Measurements from ENCODE around the gene NSL1.
A peak's percentile ranks its signal among the peaks of the same experiment; 100 is the strongest.
"Not testable (repeated sequence)": the region's sequence is repeated elsewhere in the genome, so short reads cannot be mapped to it uniquely, and the experiment has no call there.

The NSL1 gene, protein sequence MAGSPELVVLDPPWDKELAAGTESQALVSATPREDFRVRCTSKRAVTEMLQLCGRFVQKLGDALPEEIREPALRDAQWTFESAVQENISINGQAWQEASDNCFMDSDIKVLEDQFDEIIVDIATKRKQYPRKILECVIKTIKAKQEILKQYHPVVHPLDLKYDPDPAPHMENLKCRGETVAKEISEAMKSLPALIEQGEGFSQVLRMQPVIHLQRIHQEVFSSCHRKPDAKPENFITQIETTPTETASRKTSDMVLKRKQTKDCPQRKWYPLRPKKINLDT

DNA sequence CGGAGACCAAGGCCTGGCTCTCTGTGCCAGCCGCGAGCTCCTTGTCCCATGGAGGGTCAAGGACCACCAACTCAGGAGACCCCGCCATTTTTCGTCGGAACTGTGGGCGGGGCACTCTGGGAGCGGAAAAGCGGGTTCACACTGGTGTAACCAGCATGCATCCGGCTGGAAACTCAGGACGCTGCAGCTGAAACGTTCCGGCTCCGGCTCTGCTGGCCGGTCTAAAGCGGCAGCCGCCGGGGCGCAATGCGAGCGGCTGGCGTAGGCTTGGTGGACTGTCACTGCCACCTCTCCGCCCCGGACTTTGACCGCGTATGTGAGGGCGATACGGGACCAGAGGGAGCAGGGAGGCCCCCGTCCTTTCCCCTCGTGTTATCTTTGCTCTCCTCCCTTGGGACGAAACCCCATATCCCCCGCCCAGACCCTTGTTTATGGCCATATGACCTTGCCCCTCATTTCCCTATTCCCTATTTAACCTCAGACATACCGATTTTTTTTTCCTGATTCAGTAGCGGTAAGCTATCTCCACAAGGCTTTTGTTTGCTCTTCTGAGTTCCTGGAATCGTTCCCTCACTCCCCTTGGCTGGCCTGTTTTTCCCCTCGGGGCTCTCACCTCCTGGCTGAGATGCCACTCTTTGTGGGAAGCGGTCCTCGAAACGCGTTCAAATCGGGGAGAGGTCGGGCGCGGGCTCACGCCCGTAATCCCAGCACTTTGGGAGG lies at the start of gene NSL1, which contains the start of gene TATDN3:
NSL1 (minus strand) TSS at position 102 of the 720 bp plus-strand sequence; CDS start at position 88, 14 bp downstream.
TATDN3 (plus strand) TSS at position 219 of the 720 bp plus-strand sequence; CDS start at position 247, 28 bp downstream.
- H3K27me3 ChIP-seq (ENCODE audit: insufficient read depth, low read length) = no peaks in the 10 kb centered on the region
- peak within 1 kb of the TSS; percentile 98 for H3K4me3 ChIP-seq (ENCODE audit: low read length)
- peaks cover 14% of the 10 kb centered on the region for H3K4me1 ChIP-seq (ENCODE audit: insufficient read depth, low read length)
- no peaks in the 10 kb centered on the region for H3K9me3 ChIP-seq (ENCODE audit: low read length)
- peaks cover 11% of the 10 kb centered on the region for H3K36me3 ChIP-seq (ENCODE audit: insufficient read depth, low read length)
- peak within 1 kb of the TSS; percentile 90 for H2AFZ ChIP-seq (ENCODE audit: low read depth, low read length)

DNA sequence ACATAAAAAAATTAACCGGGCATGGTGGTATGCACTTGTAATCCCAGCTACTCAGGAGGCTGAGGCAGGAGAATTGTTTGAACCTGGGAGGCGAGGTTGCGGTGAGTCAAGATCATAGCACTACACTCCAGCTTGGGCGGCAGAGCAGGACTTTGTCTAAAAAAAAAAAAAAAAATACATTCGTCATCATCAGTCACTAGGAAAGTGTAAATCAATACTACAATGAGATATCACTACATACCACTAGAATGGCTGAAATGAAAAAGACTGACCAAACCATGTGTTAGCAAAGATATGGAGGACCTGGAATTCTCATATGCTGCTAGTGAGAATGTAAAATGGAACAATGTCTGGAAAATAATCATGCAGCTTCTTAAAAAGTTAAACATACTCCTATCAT lies 46.6 kb upstream of the NSL1 start:
- H3K36me3 ChIP-seq (ENCODE audit: insufficient read depth, low read length) = no peaks in the 10 kb centered on the region
- no peaks in the 10 kb centered on the region for H3K9me3 ChIP-seq (ENCODE audit: low read length)
- no peak overlapping the region for H3K4me3 ChIP-seq (ENCODE audit: low read length)
- no peaks in the 10 kb centered on the region for H3K4me1 ChIP-seq (ENCODE audit: insufficient read depth, low read length)
- no peaks in the 10 kb centered on the region for H3K27me3 ChIP-seq (ENCODE audit: insufficient read depth, low read length)
- H2AFZ ChIP-seq (ENCODE audit: low read depth, low read length) = no peak overlapping the region

DNA sequence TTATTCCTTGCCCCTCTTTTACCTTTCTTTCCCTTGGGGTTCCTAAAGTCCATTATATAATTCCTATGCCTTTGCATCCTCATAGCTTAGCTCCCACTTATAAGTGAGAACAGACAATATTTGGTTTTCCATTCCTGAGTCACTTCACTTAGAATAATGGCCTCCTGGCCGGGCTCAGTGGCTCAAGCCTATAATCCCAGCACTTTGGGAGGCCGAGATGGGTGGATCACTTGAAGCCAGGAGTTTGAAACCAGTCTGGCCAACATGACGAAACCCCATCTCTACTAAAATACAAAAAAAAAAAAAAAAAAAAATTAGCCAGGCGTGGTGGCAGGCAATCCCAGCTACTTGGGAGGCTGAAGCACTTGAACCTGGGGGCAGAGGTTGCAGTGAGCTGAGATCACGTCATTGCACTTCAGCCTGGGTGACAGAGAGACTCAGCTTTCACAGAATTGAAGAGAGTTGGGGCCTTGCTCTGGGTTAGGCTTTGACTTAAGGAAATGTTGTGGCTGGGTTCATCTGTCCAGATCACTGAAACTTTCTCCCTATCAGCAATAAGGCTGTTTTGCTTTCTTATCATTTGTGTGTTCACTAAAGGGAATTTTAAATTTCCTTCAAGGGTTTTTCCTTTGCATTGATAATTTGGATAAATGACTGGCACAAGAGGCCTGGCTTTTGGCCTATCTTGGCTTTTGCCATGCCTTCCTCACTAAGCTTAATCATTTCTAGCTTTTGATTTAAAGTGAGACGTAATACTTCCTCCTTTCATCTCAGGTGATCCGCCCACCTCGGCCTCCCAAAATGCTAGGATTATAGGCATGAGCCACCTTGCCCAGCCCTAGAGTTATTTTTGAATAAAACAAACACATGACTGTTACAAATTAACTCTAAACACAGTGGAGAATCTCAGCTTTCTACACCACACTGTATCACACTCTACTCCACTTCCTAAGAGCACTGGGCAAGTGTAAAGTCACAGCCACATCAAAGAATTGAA lies 41.9 kb upstream of the NSL1 start:
- H3K36me3 ChIP-seq (ENCODE audit: insufficient read depth, low read length); H3K4me1 ChIP-seq (ENCODE audit: insufficient read depth, low read length); H3K9me3 ChIP-seq (ENCODE audit: low read length); H3K4me3 ChIP-seq (ENCODE audit: low read length); H3K27me3 ChIP-seq (ENCODE audit: insufficient read depth, low read length); H2AFZ ChIP-seq (ENCODE audit: low read depth, low read length): not testable (repeated sequence)

DNA sequence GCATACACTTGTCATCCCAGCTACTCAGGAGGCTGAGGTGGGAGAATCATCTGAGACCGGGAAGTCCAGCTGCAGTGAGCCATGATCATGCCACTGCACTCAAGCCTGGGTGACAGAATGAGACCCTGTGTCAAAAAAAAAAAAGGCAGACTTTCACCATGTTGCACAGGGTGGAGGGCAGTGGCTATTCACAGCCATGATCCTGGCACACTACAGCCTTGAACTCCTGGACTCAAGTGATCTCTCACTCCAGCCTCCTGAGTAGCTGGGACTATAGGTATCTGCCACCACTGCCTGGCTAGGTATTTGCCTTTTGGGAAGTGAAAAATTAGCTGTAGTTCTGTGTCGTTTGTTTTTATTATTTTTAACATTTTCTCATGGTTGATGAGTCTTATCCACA lies 36.8 kb upstream of the NSL1 start:
- Histone ChIP-seq H3K4me3 (ENCODE audit: low read length) (no peak overlapping the region), H3K36me3 (ENCODE audit: insufficient read depth, low read length) (no peaks in the 10 kb centered on the region), H2AFZ (ENCODE audit: low read depth, low read length) (no peak overlapping the region), H3K4me1 (ENCODE audit: insufficient read depth, low read length) (no peaks in the 10 kb centered on the region), H3K27me3 (ENCODE audit: insufficient read depth, low read length) (no peaks in the 10 kb centered on the region), H3K9me3 (ENCODE audit: low read length) (peaks cover 3% of the 10 kb centered on the region)

DNA sequence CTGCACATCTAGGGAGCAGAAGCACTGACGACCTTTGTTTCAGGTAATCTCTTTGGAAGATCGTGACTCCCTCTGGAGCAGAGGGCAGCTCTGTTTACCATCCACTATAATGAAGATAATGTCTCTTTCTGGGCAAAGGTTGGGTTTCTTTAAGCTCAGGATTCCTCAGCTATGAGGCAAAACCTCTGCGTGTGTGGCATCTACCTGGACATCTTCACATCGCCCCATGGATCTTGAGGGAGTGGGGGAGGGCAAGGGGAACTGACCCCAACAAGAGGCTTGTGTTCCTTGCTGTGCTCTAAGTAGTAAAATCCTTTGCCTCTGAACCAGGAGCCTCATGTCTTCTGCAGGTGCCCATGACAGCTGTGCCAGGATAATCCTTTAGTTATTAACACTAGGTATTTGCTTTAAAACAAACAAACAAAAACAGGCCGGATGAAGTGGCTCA lies 36.3 kb upstream of the NSL1 start:
- Histone ChIP-seq H2AFZ (ENCODE audit: low read depth, low read length) (no peak overlapping the region), H3K4me1 (ENCODE audit: insufficient read depth, low read length) (no peaks in the 10 kb centered on the region), H3K9me3 (ENCODE audit: low read length) (peaks cover 3% of the 10 kb centered on the region), H3K27me3 (ENCODE audit: insufficient read depth, low read length) (no peaks in the 10 kb centered on the region), H3K36me3 (ENCODE audit: insufficient read depth, low read length) (no peaks in the 10 kb centered on the region), H3K4me3 (ENCODE audit: low read length) (no peak overlapping the region)

DNA sequence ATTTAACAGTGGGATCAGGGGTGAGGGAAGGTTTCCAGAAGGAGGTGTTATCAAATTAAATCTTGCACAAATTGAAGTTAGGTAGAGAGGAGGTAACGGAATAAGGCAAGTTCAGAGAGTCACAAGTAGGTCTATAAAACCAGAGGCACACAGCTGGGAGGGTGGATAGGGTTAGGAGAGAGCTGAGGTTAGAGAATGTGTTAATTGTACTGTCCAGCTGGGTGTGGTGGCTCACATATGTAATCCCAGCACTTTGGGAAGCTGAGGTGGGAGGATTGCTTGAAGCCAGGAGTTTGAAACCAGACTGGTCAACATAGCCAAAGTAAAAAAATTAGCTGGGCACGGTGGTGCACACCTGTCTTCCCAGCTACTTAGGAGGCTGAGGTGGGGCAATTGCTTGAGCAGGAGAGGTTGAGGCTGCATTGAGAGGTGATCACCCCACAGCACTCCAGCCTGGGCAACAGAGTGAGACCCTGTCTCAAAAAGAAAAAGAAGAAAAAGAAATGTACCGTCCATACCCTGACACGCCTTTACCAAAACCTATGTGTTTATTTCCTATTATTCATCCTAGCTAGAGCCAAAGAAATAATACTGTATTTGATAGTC lies 35.7 kb upstream of the NSL1 start:
- Histone ChIP-seq H3K9me3 (ENCODE audit: low read length) (peaks cover 3% of the 10 kb centered on the region), H3K27me3 (ENCODE audit: insufficient read depth, low read length) (no peaks in the 10 kb centered on the region), H3K4me1 (ENCODE audit: insufficient read depth, low read length) (no peaks in the 10 kb centered on the region), H2AFZ (ENCODE audit: low read depth, low read length) (no peak overlapping the region), H3K36me3 (ENCODE audit: insufficient read depth, low read length) (no peaks in the 10 kb centered on the region), H3K4me3 (ENCODE audit: low read length) (no peak overlapping the region)

DNA sequence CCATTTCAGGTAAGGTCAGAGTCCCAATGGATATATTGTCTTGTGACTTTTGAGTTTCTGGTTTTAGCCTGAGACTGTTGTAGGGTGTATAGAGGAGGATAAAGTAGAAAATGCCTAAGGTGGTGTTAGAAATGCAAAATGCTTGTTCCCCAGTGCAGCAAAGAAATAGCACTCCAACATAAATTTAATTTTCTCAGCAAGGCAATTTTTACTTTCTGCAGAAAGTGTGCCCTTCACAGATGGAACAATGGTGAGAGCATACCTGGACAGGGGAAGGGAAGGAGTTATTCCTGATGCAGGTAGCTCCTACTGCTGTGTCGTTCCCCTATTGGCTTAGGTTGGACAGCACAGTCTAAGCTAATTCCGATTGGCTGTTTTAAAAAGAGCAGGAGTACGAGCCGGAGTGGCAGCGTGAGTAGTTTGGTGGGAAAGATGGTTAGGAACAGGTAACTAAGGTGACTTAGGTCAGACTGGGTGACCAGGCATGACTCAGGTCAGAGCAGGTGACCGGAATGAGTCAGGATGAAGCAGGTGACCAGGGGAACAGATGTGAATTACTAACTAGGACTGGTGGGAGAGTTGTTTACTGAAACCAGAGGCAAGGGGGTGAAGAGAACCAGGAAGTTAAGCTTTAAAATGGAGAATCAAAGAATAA lies 34.3 kb upstream of the NSL1 start:
- Histone ChIP-seq H3K9me3 (ENCODE audit: low read length) (peaks cover 3% of the 10 kb centered on the region), H3K36me3 (ENCODE audit: insufficient read depth, low read length) (no peaks in the 10 kb centered on the region), H3K4me3 (ENCODE audit: low read length) (no peak overlapping the region)

DNA sequence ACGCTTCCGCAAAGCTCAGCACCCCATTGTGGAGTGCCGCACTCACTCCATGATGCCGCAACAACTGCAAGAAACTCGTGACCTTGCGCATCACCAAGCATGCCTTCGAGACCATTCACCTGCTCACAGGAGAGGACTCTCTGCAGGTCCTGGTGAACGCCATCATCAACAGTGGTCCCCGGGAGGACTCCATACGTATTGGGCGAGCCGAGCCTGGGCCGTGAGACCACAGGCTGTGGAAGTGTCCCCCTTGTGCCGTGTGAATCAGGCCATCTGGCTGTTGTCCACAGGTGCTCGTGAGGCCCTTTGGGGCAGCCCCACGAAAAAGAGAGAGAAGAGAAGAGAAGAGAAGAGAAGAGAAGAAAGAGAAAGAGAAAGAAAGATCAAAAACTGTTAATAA lies 32.6 kb upstream of the NSL1 start:
- Histone ChIP-seq H3K27me3 (ENCODE audit: insufficient read depth, low read length) (no peaks in the 10 kb centered on the region), H2AFZ (ENCODE audit: low read depth, low read length) (no peak overlapping the region), H3K36me3 (ENCODE audit: insufficient read depth, low read length) (no peaks in the 10 kb centered on the region), H3K4me1 (ENCODE audit: insufficient read depth, low read length) (no peaks in the 10 kb centered on the region), H3K4me3 (ENCODE audit: low read length) (no peak overlapping the region), H3K9me3 (ENCODE audit: low read length) (peaks cover 3% of the 10 kb centered on the region)

More for the DNA sequence above, 34.3 kb upstream of the NSL1 start:
- Histone ChIP-seq H2AFZ (ENCODE audit: low read depth, low read length) (no peak overlapping the region), H3K27me3 (ENCODE audit: insufficient read depth, low read length) (no peaks in the 10 kb centered on the region), H3K4me1 (ENCODE audit: insufficient read depth, low read length) (no peaks in the 10 kb centered on the region)

DNA sequence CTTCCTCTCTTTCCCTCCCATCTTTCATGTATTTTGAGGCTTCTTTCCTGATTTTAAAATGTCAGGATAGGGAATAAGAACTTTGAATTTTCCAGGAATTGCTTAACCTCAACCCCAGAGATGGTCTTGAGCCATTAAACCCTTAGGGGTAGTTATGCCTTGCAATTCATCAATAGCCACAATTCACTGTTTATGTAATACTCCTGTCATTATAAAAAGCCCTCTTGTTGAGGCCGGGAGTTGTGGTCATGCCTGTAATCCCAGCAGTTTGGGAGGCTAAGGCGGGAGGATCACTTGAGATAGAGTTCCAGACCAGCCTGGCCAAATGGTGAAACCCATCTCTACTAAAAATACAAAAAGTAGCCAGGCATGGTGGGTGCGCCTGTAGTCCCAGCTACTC lies 31.4 kb upstream of the NSL1 start:
- Histone ChIP-seq H3K27me3 (ENCODE audit: insufficient read depth, low read length) (no peaks in the 10 kb centered on the region), H3K36me3 (ENCODE audit: insufficient read depth, low read length) (no peaks in the 10 kb centered on the region), H2AFZ (ENCODE audit: low read depth, low read length) (no peak overlapping the region)

DNA sequence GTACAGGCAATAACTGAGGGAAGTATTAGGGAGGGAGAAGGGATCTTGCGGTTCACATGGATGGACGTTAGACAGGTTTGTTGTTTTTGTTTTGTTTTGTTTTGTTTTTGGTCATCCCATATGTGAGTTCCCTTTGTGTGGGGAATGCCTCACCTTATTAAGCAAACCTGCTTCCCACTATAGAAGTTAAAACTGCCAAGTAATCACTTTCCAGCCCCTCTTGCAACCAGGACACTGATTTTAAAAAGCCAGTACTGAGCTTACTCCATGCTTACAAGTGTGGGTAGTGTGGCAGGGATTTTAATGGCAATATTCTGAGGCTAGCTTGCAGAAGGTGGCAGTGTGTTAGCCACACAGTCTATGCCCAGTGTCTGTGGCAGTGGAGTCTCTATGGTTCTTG lies 29.4 kb upstream of the NSL1 start:
- Histone ChIP-seq H3K9me3 (ENCODE audit: low read length) (peaks cover under 1% of the 10 kb centered on the region), H2AFZ (ENCODE audit: low read depth, low read length) (no peak overlapping the region), H3K27me3 (ENCODE audit: insufficient read depth, low read length) (no peaks in the 10 kb centered on the region), H3K4me3 (ENCODE audit: low read length) (no peak overlapping the region), H3K36me3 (ENCODE audit: insufficient read depth, low read length) (no peaks in the 10 kb centered on the region), H3K4me1 (ENCODE audit: insufficient read depth, low read length) (peaks cover 6% of the 10 kb centered on the region)

More for the DNA sequence above, 31.4 kb upstream of the NSL1 start:
- Histone ChIP-seq H3K4me1 (ENCODE audit: insufficient read depth, low read length) (no peaks in the 10 kb centered on the region), H3K4me3 (ENCODE audit: low read length) (no peak overlapping the region), H3K9me3 (ENCODE audit: low read length) (peaks cover 3% of the 10 kb centered on the region)

DNA sequence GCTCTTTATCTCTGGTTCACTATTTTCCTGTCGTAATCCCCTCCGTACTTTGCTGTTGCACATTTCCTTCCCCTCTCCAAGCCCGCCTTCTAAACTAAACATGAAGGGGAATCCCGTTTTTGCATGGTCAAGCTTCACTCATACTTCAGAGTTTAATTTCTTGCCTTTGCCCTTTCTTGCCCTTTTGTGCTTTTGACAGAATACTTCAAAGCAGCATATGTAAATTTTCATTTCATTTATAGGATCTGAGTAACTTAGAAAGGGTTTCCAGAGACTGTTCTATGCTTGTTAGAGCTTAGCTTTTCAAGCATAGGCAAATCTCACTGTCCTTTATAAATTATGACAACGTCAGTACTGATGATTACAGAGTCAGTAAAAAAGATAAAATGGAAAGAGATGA lies 28.1 kb upstream of the NSL1 start:
- no peaks in the 10 kb centered on the region for H3K9me3 ChIP-seq (ENCODE audit: low read length)
- no peak overlapping the region for H3K4me3 ChIP-seq (ENCODE audit: low read length)
- no peak overlapping the region for H2AFZ ChIP-seq (ENCODE audit: low read depth, low read length)
- H3K36me3 ChIP-seq (ENCODE audit: insufficient read depth, low read length) = no peaks in the 10 kb centered on the region
- peaks cover 6% of the 10 kb centered on the region for H3K4me1 ChIP-seq (ENCODE audit: insufficient read depth, low read length)
- no peaks in the 10 kb centered on the region for H3K27me3 ChIP-seq (ENCODE audit: insufficient read depth, low read length)
